Measurements from ENCODE around the gene EPB41L5.
"Not testable (repeated sequence)": the region's sequence is repeated elsewhere in the genome, so short reads cannot be mapped to it uniquely, and the experiment has no call there.

The EPB41L5 gene

DNA sequence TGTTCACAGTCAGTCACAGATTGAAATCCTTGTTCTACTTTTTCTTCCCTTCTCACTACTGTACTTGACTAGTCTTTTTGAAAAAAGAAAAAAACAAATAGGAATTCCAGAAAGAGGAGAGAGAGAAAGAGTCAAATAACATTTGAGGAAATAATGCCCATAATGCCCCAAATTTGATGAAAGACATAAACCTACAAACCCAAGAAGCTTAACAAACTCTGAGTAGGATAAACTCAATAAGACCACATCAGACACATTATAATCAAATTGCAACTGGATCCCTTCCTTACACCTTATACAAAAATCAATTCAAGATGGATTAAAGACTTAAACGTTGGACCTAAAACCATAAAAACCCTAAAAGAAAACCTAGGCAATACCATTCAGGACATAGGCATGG, 179.4 kb downstream of the EPB41L5 start:
- Histone ChIP-seq H3K27ac (ENCODE audit: low read length, poor library complexity, severe bottlenecking) (no peak overlapping the region), H3K9ac (ENCODE audit: low read length) (no peak overlapping the region), H2BK15ac (ENCODE audit: low read depth, poor library complexity, severe bottlenecking) (no peak overlapping the region), H3K18ac (ENCODE audit: low read depth in 1 of 2, low read length in 2 of 2) (no peak overlapping the region), H3K79me1 (replicated peaks; ENCODE audit: low read length, poor library complexity, severe bottlenecking) (no peaks in the 10 kb centered on the region), H3K36me3 (ENCODE audit: control insufficient read depth in 1 of 2, insufficient read depth in 2 of 2, low read depth in 1 of 2, low read length in 2 of 2) (no peaks in the 10 kb centered on the region), H2AK5ac (ENCODE audit: low read length, severe bottlenecking) (no peak overlapping the region), H4K91ac (ENCODE audit: low read length) (no peak overlapping the region), H2BK12ac (ENCODE audit: low read length in 2 of 2) (no peak overlapping the region), H3K4me2 (ENCODE audit: low read length, poor library complexity, severe bottlenecking) (no peak overlapping the region), H3K9me3 (ENCODE audit: control insufficient read depth, low read length) (peaks cover 11% of the 10 kb centered on the region), H3K23ac (ENCODE audit: low read length in 2 of 2) (no peak overlapping the region), H3K4ac (ENCODE audit: low read depth in 1 of 2, low read length in 2 of 2) (no peak overlapping the region), H3K4me1 (ENCODE audit: control insufficient read depth, insufficient read depth, low read depth, low read length) (no peaks in the 10 kb centered on the region), H3K27me3 (ENCODE audit: control insufficient read depth in 1 of 2, insufficient read depth in 1 of 2, low read length in 2 of 2) (no peaks in the 10 kb centered on the region), H2AFZ (ENCODE audit: low read depth, low read length) (no peak overlapping the region), H4K8ac (ENCODE audit: low read length) (no peak overlapping the region), H3K4me3 (ENCODE audit: insufficient read depth in 1 of 2, low read depth in 1 of 2, low read length in 2 of 2) (no peak overlapping the region), H2BK5ac (ENCODE audit: low read depth, low read length, poor library complexity, severe bottlenecking) (no peak overlapping the region), H2BK120ac (ENCODE audit: low read depth, low read length) (no peak overlapping the region), H3K14ac (ENCODE audit: low read length in 2 of 2) (no peak overlapping the region)
- 64% methylated on average over 1 of the region's 1 CpG for WGBS
- DNase-seq: no peak

DNA sequence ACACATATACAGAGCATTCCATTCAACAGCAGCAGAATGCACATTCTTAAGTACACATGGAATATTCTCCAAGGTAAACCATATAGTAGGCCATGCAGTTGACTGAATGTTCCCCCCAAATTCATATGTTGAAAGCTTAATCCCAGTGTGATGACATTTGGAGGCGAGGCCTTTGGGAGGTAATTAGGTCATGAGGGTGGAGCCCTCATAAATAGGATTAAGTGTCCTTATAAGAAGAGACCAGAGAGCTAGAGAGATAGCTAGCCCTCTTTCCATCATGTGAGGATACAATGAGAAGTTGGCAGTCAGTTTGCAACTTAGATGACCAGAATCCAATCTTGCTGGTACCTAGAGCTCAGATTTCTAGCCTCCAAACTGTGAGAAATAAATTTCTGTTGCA, 182.7 kb downstream of the EPB41L5 start:
- Histone ChIP-seq H3K27ac (ENCODE audit: low read length, poor library complexity, severe bottlenecking) (no peak overlapping the region), H2BK15ac (ENCODE audit: low read depth, poor library complexity, severe bottlenecking) (no peak overlapping the region), H4K8ac (ENCODE audit: low read length) (no peak overlapping the region), H2AK5ac (ENCODE audit: low read length, severe bottlenecking) (no peak overlapping the region), H3K4me1 (ENCODE audit: control insufficient read depth, insufficient read depth, low read depth, low read length) (no peaks in the 10 kb centered on the region), H3K9me3 (ENCODE audit: control insufficient read depth, low read length) (peaks cover 15% of the 10 kb centered on the region), H2BK120ac (ENCODE audit: low read depth, low read length) (no peak overlapping the region), H3K79me1 (replicated peaks; ENCODE audit: low read length, poor library complexity, severe bottlenecking) (no peaks in the 10 kb centered on the region), H4K91ac (ENCODE audit: low read length) (no peak overlapping the region), H3K27me3 (ENCODE audit: control insufficient read depth in 1 of 2, insufficient read depth in 1 of 2, low read length in 2 of 2) (no peaks in the 10 kb centered on the region), H3K18ac (ENCODE audit: low read depth in 1 of 2, low read length in 2 of 2) (no peak overlapping the region), H2AFZ (ENCODE audit: low read depth, low read length) (no peak overlapping the region), H3K23ac (ENCODE audit: low read length in 2 of 2) (no peak overlapping the region), H3K9ac (ENCODE audit: low read length) (no peak overlapping the region), H3K14ac (ENCODE audit: low read length in 2 of 2) (no peak overlapping the region), H3K4me3 (ENCODE audit: insufficient read depth in 1 of 2, low read depth in 1 of 2, low read length in 2 of 2) (no peak overlapping the region), H2BK5ac (ENCODE audit: low read depth, low read length, poor library complexity, severe bottlenecking) (no peak overlapping the region), H3K36me3 (ENCODE audit: control insufficient read depth in 1 of 2, insufficient read depth in 2 of 2, low read depth in 1 of 2, low read length in 2 of 2) (no peaks in the 10 kb centered on the region), H3K4ac (ENCODE audit: low read depth in 1 of 2, low read length in 2 of 2) (no peak overlapping the region), H3K4me2 (ENCODE audit: low read length, poor library complexity, severe bottlenecking) (no peak overlapping the region), H2BK12ac (ENCODE audit: low read length in 2 of 2) (no peak overlapping the region)
- no peak for DNase-seq
- WGBS: 71% methylated on average over 1 of the region's 1 CpG

DNA sequence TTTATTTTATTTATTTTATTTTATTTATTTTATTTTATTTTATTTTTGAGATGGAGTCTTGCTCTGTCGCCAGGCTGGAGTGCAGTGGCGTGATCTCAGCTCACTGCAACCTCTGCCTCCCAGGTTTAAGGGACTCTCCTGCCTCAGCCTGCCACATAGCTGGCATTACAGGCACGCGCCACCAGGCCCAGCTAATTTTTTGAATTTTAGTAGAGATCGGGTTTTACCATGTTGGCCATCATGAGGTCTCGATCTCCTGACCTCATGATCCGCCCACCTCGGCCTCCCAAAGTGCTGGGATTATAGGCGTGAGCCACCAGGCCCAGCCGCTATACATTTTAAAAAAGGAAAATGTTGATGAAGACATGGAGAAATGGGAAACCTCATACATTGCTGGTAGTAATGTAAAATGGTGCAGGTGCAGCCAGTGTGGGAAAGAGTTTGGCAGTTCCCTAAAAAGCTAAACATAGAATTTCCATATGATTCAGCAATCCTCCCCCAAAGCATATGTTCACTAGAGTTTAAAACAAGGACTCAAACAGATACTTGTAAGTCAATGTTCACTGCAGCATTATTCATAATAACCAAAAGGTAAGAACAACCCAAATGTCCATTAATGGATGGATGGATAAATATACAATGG, 187.1 kb downstream of the EPB41L5 start:
- H2BK120ac ChIP-seq (ENCODE audit: low read depth, low read length); H4K8ac ChIP-seq (ENCODE audit: low read length); H3K18ac ChIP-seq (ENCODE audit: low read depth in 1 of 2, low read length in 2 of 2); H2AK5ac ChIP-seq (ENCODE audit: low read length, severe bottlenecking); H3K4me2 ChIP-seq (ENCODE audit: low read length, poor library complexity, severe bottlenecking); H3K14ac ChIP-seq (ENCODE audit: low read length in 2 of 2); H3K4me1 ChIP-seq (ENCODE audit: control insufficient read depth, insufficient read depth, low read depth, low read length); H4K91ac ChIP-seq (ENCODE audit: low read length); H2BK5ac ChIP-seq (ENCODE audit: low read depth, low read length, poor library complexity, severe bottlenecking); H3K4me3 ChIP-seq (ENCODE audit: insufficient read depth in 1 of 2, low read depth in 1 of 2, low read length in 2 of 2); DNase-seq; H2AFZ ChIP-seq (ENCODE audit: low read depth, low read length); H3K9ac ChIP-seq (ENCODE audit: low read length); H3K79me1 ChIP-seq (replicated peaks; ENCODE audit: low read length, poor library complexity, severe bottlenecking); H3K23ac ChIP-seq (ENCODE audit: low read length in 2 of 2); H3K36me3 ChIP-seq (ENCODE audit: control insufficient read depth in 1 of 2, insufficient read depth in 2 of 2, low read depth in 1 of 2, low read length in 2 of 2); H2BK12ac ChIP-seq (ENCODE audit: low read length in 2 of 2); H2BK15ac ChIP-seq (ENCODE audit: low read depth, poor library complexity, severe bottlenecking); H3K27ac ChIP-seq (ENCODE audit: low read length, poor library complexity, severe bottlenecking); H3K9me3 ChIP-seq (ENCODE audit: control insufficient read depth, low read length); H3K4ac ChIP-seq (ENCODE audit: low read depth in 1 of 2, low read length in 2 of 2): not testable (repeated sequence)
- WGBS: 94% methylated on average over 10 of the region's 10 CpGs
- peaks cover 0 to 10% of the 10 kb centered on the region in 2 experiments for H3K27me3 ChIP-seq (ENCODE audit: control insufficient read depth in 1 of 2, insufficient read depth in 1 of 2, low read length in 2 of 2)

DNA sequence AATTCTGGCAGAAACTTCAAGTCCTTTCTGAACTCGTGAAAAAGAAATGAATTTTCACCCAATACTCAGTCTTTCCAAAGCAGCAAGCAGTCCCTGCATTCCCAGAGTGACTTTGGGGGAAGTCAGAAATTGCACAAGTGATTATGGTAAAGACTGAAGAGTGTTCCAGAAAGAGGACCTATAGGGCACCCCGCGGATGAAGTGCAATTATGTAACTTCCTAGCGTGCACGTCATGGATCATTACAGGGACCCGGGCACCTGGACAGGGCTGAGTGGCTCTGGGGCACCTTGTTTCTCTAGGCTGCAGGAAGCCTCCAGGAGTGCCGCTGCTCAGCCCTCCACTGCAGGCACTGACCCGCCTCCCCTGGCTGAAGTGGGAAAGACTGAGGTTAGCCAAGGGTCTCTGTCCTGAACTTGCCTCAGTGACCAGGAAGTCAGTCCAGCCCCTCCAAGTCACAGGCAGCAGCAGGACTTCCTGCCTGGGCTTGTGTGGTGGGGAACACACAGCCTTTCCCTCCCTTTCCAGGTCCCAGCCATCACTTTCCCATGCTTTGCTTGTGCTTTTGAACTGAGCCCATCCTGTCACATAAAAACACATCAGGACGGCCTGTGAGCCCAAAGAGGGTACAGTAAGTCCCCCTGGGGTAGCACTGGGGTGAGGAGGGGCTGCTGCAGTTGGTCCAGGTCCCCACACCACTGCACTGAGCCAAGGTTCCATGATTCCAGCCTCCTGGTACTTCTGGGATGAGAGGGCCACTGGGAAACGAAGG, 190.6 kb downstream of the EPB41L5 start:
- DNase-seq: no peak
- Histone ChIP-seq H3K27me3 (ENCODE audit: control insufficient read depth in 1 of 2, insufficient read depth in 1 of 2, low read length in 2 of 2) (peaks cover 0 to 10% of the 10 kb centered on the region in 2 experiments), H2AK5ac (ENCODE audit: low read length, severe bottlenecking) (no peak overlapping the region), H2BK5ac (ENCODE audit: low read depth, low read length, poor library complexity, severe bottlenecking) (no peak overlapping the region), H3K9ac (ENCODE audit: low read length) (no peak overlapping the region), H3K36me3 (ENCODE audit: control insufficient read depth in 1 of 2, insufficient read depth in 2 of 2, low read depth in 1 of 2, low read length in 2 of 2) (no peaks in the 10 kb centered on the region), H3K79me1 (replicated peaks; ENCODE audit: low read length, poor library complexity, severe bottlenecking) (no peaks in the 10 kb centered on the region), H3K27ac (ENCODE audit: low read length, poor library complexity, severe bottlenecking) (no peak overlapping the region), H2BK12ac (ENCODE audit: low read length in 2 of 2) (no peak overlapping the region), H4K91ac (ENCODE audit: low read length) (no peak overlapping the region), H4K8ac (ENCODE audit: low read length) (no peak overlapping the region), H3K14ac (ENCODE audit: low read length in 2 of 2) (no peak overlapping the region), H2AFZ (ENCODE audit: low read depth, low read length) (no peak overlapping the region), H2BK120ac (ENCODE audit: low read depth, low read length) (no peak overlapping the region), H3K4me3 (ENCODE audit: insufficient read depth in 1 of 2, low read depth in 1 of 2, low read length in 2 of 2) (no peak overlapping the region), H3K4me1 (ENCODE audit: control insufficient read depth, insufficient read depth, low read depth, low read length) (no peaks in the 10 kb centered on the region), H3K4ac (ENCODE audit: low read depth in 1 of 2, low read length in 2 of 2) (no peak overlapping the region), H3K4me2 (ENCODE audit: low read length, poor library complexity, severe bottlenecking) (no peak overlapping the region), H3K23ac (ENCODE audit: low read length in 2 of 2) (no peak overlapping the region), H3K9me3 (ENCODE audit: control insufficient read depth, low read length) (peaks cover under 1% of the 10 kb centered on the region), H2BK15ac (ENCODE audit: low read depth, poor library complexity, severe bottlenecking) (no peak overlapping the region), H3K18ac (ENCODE audit: low read depth in 1 of 2, low read length in 2 of 2) (no peak overlapping the region)
- WGBS: 96% methylated on average over 9 of the region's 10 CpGs

Data from mesenchymal stem cell (in vitro differentiated cells and primary cell).